SK-N-SH treated with all-trans-retinoic acid at 6 μM for 48 hours (cell line): ENCODE results near the gene TCFL5.

Experiments used
- ATAC-seq: fragments of 200-7000 bp; cut with Tn5 transposase; 3 replicates; pipeline ENCODE4 v1.9.1; 2020; ENCODE audit warnings: mild to moderate bottlenecking, moderate library complexity
- ARNTL ChIP-seq: fragments of 450-650 bp; formaldehyde crosslinking; IDR thresholded peaks from 2 replicates; pipeline ENCODE4 v1.5.0; 2020; ENCODE audit warnings: low read depth, mild to moderate bottlenecking, moderate library complexity, borderline replicate concordance
- BACH2 ChIP-seq: fragments of 250-450 bp; sonication (Bioruptor Pico); IDR thresholded peaks from 2 replicates; pipeline ENCODE4 v1.9.0; 2021; ENCODE audit warnings: mild to moderate bottlenecking, borderline replicate concordance
- CSDC2 ChIP-seq: fragments of 250-450 bp; sonication (Bioruptor Pico); IDR thresholded peaks from 2 replicates; pipeline ENCODE4 v1.5.0; 2020; ENCODE audit warnings: mild to moderate bottlenecking, moderate library complexity
- ESRRG ChIP-seq: fragments of 250-450 bp; sonication (Bioruptor Pico); IDR thresholded peaks from 2 replicates; pipeline ENCODE4 v1.6.1; 2021; ENCODE audit warnings: mild to moderate bottlenecking
- GLIS3 ChIP-seq: fragments of 250-450 bp; sonication (Bioruptor Pico); IDR thresholded peaks from 2 replicates; pipeline ENCODE4 v1.5.0; 2020; ENCODE audit warnings: mild to moderate bottlenecking, moderate library complexity
- OSR1 ChIP-seq: fragments of 250-450 bp; sonication (Bioruptor Pico); IDR thresholded peaks from 2 replicates; pipeline ENCODE4 v1.8.0; 2022; ENCODE audit warnings: moderate library complexity, mild to moderate bottlenecking, inconsistent platforms
- RARB ChIP-seq: fragments of 250-450 bp; sonication (Bioruptor Pico); IDR thresholded peaks from 2 replicates; pipeline ENCODE4 v1.8.0; 2021; ENCODE audit warnings: mild to moderate bottlenecking, moderate library complexity
- TOX ChIP-seq: fragments of 250-450 bp; sonication (Bioruptor Pico); IDR thresholded peaks from 2 replicates; pipeline ENCODE4 v1.8.0; 2021; ENCODE audit warnings: mild to moderate bottlenecking, moderate library complexity, borderline replicate concordance
- ZC3H10 ChIP-seq: fragments of 250-450 bp; sonication (Bioruptor Pico); IDR thresholded peaks from 2 replicates; pipeline ENCODE4 v1.5.1; 2021; ENCODE audit warnings: mild to moderate bottlenecking, moderate library complexity
- ZFP3 ChIP-seq: fragments of 250-450 bp; sonication (Bioruptor Pico); IDR thresholded peaks from 2 replicates; pipeline ENCODE4 v1.5.0; 2020; ENCODE audit warnings: mild to moderate bottlenecking, moderate library complexity
- ZFP30 ChIP-seq: fragments of 450-650 bp; formaldehyde crosslinking; IDR thresholded peaks from 2 replicates; pipeline ENCODE4 v1.5.0; 2022; ENCODE audit warnings: mild to moderate bottlenecking, moderate library complexity
- ZNF565 ChIP-seq: fragments of 450-650 bp; formaldehyde crosslinking; conservative IDR thresholded peaks from 2 replicates; pipeline ENCODE4 v1.5.0; 2020; ENCODE audit warnings: low read depth, mild to moderate bottlenecking, moderate library complexity
- ZNF8 ChIP-seq: fragments of 450-650 bp; formaldehyde crosslinking; IDR thresholded peaks from 2 replicates; pipeline ENCODE4 v1.5.0; 2020; ENCODE audit warnings: mild to moderate bottlenecking, moderate library complexity
- TF ChIP-seq, protein P1 (sequence below): fragments of 250-450 bp; sonication (Bioruptor Pico); IDR thresholded peaks from 2 replicates; pipeline ENCODE4 v1.5.1; 2020; ENCODE audit warnings: low read depth, mild to moderate bottlenecking, moderate library complexity
- TF ChIP-seq, protein P2 (sequence below): fragments of 250-450 bp; sonication (Bioruptor Pico); IDR thresholded peaks from 2 replicates; pipeline ENCODE4 v1.8.0; 2021; ENCODE audit warnings: low read depth, mild to moderate bottlenecking, moderate library complexity, borderline replicate concordance
- TF ChIP-seq, protein P3 (sequence below): fragments of 250-450 bp; sonication (Bioruptor Pico); IDR thresholded peaks from 2 replicates; pipeline ENCODE4 v1.5.0; 2020; ENCODE audit warnings: mild to moderate bottlenecking, moderate library complexity
- TF ChIP-seq, protein P4 (sequence below): fragments of 250-450 bp; sonication (Bioruptor Pico); IDR thresholded peaks from 2 replicates; pipeline ENCODE4 v1.8.0; 2020; ENCODE audit warnings: mild to moderate bottlenecking, moderate library complexity, borderline replicate concordance
- TF ChIP-seq, protein P5 (sequence below): fragments of 250-450 bp; sonication (Bioruptor Pico); IDR thresholded peaks from 2 replicates; pipeline ENCODE4 v1.5.1; 2021; ENCODE audit warnings: mild to moderate bottlenecking, moderate library complexity

Gene TCFL5

DNA sequence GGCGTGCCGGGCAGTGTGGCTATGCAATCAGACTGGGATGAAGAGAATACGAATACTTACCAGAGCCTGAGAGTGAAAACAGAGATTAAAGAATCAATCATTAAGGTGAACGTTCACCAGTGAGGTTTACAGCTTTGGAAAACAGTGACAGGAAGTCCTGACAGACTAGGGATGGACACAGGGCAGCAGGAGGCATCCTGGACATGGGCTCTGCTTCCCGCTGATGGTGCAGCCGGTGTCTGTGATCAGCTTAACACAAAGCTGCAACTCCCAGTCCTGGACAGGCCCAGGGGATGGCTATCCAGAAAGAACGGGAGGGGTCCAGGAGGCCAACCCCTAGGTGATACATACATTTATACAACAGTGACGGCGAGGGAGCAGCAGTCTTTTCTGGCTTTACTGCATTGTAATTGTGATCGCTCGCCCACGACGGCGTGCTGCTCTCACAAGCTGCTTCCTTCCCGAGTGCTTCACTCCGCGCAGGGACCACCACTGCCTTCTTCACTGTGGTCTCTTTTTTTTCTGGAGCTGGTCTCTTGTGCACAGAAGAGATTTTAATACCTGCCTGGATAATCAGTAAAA lies 44.0 kb upstream of the TCFL5 start:
- TF ChIP-seq, protein P1, sequence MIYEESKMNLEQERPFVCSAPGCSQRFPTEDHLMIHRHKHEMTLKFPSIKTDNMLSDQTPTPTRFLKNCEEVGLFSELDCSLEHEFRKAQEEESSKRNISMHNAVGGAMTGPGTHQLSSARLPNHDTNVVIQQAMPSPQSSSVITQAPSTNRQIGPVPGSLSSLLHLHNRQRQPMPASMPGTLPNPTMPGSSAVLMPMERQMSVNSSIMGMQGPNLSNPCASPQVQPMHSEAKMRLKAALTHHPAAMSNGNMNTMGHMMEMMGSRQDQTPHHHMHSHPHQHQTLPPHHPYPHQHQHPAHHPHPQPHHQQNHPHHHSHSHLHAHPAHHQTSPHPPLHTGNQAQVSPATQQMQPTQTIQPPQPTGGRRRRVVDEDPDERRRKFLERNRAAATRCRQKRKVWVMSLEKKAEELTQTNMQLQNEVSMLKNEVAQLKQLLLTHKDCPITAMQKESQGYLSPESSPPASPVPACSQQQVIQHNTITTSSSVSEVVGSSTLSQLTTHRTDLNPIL = no peak
- TF ChIP-seq ZFP30 (CRISPR knock-in tag) (no peak), ZFP3 (CRISPR knock-in tag) (no peak), ZNF8 (CRISPR knock-in tag) (no peak), TOX (CRISPR knock-in tag) (no peak)
- TF ChIP-seq, protein P2, sequence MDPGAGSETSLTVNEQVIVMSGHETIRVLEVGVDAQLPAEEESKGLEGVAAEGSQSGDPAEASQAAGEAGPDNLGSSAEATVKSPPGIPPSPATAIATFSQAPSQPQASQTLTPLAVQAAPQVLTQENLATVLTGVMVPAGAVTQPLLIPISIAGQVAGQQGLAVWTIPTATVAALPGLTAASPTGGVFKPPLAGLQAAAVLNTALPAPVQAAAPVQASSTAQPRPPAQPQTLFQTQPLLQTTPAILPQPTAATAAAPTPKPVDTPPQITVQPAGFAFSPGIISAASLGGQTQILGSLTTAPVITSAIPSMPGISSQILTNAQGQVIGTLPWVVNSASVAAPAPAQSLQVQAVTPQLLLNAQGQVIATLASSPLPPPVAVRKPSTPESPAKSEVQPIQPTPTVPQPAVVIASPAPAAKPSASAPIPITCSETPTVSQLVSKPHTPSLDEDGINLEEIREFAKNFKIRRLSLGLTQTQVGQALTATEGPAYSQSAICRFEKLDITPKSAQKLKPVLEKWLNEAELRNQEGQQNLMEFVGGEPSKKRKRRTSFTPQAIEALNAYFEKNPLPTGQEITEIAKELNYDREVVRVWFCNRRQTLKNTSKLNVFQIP (CRISPR knock-in tag) = no peak
- ATAC-seq = no peak

DNA sequence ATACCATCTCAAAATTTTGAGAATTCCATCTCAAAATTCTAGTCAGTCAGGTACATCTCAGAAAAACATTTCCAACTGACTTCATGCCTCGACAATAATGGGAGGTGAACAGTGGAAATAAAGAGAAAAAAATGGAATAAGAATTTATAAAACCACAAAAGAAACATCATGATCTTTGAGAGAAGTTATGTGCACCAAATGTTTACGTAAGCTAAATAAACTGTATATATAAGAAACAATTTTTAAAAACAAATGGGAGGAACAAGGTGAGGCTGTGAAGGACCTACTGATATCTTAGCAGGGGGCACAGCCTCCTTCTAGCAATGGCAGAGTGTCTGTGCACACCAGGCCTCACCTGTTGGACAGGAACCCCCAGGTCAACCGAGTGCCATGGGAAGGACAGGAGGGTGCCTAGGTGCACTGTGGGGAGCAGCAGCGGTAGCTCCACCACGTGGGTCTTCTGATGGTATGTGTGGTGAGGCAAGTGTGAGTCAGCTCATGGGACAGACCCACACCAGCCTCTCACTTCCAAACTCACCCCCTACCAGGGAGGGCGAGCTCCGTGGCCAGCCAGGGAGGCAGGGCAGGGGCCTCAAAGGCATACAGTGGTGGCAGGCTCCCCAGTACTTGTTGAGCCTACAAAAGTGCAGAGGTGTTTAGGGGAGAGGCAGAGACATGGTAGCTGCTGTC lies 41.4 kb upstream of the TCFL5 start:
- TF ChIP-seq ARNTL (no peak), GLIS3 (CRISPR knock-in tag) (no peak), ESRRG (CRISPR knock-in tag) (no peak), ZFP30 (CRISPR knock-in tag) (no peak), BACH2 (no peak), ZC3H10 (CRISPR knock-in tag) (no peak), OSR1 (CRISPR knock-in tag) (no peak), ZFP3 (CRISPR knock-in tag) (no peak)
- TF ChIP-seq, protein P3, sequence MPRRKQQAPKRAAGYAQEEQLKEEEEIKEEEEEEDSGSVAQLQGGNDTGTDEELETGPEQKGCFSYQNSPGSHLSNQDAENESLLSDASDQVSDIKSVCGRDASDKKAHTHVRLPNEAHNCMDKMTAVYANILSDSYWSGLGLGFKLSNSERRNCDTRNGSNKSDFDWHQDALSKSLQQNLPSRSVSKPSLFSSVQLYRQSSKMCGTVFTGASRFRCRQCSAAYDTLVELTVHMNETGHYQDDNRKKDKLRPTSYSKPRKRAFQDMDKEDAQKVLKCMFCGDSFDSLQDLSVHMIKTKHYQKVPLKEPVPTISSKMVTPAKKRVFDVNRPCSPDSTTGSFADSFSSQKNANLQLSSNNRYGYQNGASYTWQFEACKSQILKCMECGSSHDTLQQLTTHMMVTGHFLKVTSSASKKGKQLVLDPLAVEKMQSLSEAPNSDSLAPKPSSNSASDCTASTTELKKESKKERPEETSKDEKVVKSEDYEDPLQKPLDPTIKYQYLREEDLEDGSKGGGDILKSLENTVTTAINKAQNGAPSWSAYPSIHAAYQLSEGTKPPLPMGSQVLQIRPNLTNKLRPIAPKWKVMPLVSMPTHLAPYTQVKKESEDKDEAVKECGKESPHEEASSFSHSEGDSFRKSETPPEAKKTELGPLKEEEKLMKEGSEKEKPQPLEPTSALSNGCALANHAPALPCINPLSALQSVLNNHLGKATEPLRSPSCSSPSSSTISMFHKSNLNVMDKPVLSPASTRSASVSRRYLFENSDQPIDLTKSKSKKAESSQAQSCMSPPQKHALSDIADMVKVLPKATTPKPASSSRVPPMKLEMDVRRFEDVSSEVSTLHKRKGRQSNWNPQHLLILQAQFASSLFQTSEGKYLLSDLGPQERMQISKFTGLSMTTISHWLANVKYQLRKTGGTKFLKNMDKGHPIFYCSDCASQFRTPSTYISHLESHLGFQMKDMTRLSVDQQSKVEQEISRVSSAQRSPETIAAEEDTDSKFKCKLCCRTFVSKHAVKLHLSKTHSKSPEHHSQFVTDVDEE = no peak
- no peak for ATAC-seq

DNA sequence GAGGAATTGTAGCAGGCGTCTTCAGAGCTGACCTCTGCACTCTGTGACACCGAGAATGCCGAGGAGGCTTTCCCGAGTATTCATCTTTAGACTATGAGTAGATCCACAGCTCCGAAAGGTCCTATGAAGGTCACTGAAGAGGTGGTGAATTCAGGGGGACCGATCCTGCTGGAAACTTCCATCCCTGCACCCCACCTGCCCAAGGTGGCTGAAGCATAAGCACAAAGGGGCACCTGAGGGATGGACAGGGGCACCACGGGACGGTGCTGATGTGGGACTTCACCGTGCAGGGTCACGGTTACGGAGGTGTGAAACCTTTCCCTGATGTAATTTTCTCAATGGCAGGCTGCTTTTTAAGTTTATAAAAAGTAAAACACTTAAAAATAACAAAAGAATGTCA lies 40.3 kb upstream of the TCFL5 start:
- TF ChIP-seq ZNF8 (CRISPR knock-in tag) = no peak
- TF ChIP-seq, protein P4, sequence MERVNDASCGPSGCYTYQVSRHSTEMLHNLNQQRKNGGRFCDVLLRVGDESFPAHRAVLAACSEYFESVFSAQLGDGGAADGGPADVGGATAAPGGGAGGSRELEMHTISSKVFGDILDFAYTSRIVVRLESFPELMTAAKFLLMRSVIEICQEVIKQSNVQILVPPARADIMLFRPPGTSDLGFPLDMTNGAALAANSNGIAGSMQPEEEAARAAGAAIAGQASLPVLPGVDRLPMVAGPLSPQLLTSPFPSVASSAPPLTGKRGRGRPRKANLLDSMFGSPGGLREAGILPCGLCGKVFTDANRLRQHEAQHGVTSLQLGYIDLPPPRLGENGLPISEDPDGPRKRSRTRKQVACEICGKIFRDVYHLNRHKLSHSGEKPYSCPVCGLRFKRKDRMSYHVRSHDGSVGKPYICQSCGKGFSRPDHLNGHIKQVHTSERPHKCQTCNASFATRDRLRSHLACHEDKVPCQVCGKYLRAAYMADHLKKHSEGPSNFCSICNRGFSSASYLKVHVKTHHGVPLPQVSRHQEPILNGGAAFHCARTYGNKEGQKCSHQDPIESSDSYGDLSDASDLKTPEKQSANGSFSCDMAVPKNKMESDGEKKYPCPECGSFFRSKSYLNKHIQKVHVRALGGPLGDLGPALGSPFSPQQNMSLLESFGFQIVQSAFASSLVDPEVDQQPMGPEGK = no peak
- TF ChIP-seq, protein P1 = no peak
- no peak for TF ChIP-seq ARNTL
- TF ChIP-seq GLIS3 (CRISPR knock-in tag) = no peak
- TF ChIP-seq CSDC2 (CRISPR knock-in tag) = no peak
- TF ChIP-seq RARB = no peak
- TF ChIP-seq ZFP3 (CRISPR knock-in tag) = no peak
- TF ChIP-seq, protein P5, sequence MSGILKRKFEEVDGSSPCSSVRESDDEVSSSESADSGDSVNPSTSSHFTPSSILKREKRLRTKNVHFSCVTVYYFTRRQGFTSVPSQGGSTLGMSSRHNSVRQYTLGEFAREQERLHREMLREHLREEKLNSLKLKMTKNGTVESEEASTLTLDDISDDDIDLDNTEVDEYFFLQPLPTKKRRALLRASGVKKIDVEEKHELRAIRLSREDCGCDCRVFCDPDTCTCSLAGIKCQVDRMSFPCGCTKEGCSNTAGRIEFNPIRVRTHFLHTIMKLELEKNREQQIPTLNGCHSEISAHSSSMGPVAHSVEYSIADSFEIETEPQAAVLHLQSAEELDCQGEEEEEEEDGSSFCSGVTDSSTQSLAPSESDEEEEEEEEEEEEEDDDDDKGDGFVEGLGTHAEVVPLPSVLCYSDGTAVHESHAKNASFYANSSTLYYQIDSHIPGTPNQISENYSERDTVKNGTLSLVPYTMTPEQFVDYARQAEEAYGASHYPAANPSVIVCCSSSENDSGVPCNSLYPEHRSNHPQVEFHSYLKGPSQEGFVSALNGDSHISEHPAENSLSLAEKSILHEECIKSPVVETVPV = no peak
- TF ChIP-seq ZNF565 (CRISPR knock-in tag) = no peak
- no peak for TF ChIP-seq ZFP30 (CRISPR knock-in tag)

More for the DNA sequence above, 40.3 kb upstream of the TCFL5 start:
- no peak for ATAC-seq
